GM21528 (cell line): ENCODE results near the gene BSPRY.
A peak's percentile ranks its signal among the peaks of the same experiment; 100 is the strongest.
"Not testable (repeated sequence)": the region's sequence is repeated elsewhere in the genome, so short reads cannot be mapped to it uniquely, and the experiment has no call there.

Source experiments
- ATAC-seq: cut with Tn5 transposase; IDR thresholded peaks from one replicate; pipeline ENCODE4 v1.9.1; 2021; ENCODE audit warnings: mild to moderate bottlenecking, moderate library complexity; ENCODE audit not compliant: unreplicated experiment, low FRiP score

The BSPRY gene

DNA sequence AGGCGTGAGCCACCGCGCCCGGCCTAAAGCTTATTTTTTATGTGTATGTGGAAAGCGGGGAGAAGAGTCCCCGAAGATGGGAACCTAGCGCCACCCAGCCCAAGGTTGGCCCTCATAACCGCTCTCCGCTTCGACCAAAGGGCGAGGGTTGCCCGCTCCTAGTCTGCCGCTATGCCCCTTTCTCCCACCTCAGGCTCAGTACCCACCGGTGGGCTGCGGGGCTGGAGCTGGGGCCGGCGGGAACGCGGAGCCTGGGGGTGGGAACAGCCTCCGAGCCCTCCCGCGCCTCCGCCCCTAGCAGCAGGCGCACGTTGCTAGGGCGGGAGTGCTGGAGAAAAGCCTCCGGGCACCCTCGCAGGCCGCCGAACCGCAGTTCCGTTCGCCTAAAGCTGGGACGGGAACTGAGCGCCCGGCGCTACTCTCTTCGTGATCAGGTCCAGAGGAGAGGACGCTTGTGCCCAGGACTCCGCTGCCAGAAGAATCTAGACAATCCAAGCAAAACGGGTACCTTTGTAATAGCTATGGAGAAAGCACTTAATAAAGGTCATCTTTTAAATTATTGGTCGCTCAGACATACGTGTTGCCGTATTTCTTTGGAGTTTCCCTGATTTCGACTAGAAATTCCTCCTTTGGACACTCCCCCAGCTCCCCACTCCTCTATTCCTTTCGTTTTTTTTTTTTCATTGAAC is 9.2 kb upstream of the BSPRY start, which contains the start of gene WDR31:
WDR31 (minus strand) TSS at position 265 of the 689 bp plus-strand sequence. CDS start 8,253 bp downstream, outside the sequence.
- ATAC-seq, result peak; percentile 97

DNA sequence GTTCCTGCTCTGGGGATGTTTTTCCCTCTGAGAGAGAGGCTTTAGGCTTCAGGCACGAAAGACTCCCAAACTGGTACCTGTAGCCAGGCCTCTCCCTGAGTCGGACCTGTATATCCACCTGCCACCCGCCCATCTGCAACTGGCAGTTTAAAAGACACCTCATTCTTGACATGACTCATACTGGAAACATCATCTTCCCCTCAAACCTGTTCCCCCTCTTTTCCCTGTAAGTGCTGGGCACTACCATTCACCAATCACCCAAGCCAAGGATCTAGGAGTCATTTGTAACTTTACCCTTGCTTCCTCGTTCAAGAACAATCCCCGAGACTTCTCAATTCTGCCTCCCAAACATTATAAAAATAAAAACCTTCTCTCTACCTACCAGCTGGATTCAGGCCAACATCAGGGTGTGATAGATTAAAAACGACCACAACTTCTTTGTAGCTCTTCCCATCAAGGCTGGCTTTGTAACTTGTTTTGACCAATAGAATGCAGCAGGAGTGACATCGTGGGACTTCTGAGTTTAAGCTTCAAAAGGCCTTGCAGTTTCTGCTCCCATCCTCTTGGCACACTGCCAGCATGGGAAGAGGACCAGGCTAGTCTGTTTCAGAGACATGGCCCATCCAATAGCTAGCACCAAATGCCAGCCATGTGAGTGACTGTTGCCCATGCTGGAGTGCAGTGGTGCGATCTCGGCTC is 7.5 kb upstream of the BSPRY start:
- no peak for ATAC-seq

DNA sequence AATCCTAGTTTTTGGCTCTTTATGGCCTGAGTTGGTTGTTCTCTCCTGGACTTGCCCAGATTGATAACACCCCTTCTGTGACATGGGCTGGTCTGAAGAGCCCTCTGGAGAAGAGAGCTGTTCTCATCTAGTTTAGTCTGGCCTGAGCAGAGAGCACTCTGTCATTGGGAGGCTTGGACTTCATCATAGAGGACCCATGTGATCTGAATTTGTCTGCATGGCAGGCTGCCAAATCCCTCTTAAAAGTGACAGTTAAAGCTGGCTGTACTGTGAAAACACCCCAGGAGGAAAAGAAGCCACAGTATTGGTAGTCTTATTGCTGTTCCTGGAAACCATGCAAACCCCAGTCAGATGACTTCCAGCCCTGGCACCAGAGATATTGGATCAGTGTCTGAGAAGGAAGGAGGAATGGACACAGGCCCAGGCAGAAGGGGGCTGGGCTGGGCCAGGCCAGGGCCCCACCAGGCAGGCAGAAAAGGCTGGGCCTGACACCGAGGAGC is 5.6 kb upstream of the BSPRY start:
- no peak for ATAC-seq

DNA sequence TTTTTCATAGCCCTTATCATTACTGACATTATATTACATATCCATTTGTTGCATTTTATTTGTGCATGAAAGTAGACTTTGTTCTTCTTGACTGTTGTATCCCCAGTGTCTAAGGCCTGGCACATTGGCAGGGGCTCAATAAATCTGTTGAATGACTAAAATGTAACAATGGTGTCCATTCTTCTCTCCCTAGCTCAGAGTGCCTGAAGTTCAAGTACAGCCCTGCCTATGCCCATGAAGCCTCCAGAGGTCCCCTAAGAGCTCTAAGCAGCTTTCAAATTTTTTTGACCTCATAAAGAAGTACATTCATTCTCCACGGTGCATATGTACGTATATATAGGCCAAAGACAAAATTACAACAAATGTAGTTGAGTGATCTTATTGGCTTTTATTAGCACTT is 4.2 kb upstream of the BSPRY start:
- ATAC-seq, result no peak

DNA sequence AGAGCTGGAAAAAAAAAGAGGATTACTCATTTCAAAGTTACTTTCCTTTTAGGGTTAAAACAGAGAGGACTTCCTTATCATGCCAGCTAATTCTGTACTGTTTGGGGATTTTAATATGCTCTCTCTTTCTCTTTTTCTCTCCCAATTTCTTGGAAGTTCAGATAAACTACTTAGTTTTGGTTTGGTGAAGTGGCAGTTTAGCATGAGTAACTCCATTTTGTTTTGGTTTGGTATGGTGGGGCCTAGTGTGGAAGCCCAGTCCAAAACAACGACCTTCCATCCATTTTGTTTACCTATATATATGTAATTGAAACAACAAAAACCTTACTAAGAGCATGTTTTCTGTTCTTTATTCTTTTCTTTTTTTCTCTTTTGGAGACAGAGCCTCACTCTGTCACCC is 3.7 kb upstream of the BSPRY start:
- no peak for ATAC-seq

DNA sequence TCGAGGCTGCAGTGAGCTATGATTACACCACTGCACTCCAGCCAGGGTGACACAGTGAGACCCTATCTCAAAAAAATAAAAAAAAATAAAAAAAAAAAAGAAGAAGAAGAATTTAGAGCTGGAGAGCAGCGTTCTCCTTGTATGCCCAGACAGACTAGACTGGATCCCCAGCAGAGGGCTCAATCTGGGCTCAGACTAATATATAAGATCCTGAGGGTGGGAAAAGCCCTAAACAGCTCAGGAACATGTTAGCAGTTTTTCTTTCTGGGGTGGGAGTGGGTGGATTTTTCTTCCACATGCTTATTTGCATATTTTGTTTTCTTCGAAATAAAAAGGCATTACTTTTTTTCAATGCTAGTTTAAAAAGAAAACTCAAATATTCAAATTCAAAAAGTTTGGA is 904 bp upstream of the BSPRY start:
- ATAC-seq, result no peak

DNA sequence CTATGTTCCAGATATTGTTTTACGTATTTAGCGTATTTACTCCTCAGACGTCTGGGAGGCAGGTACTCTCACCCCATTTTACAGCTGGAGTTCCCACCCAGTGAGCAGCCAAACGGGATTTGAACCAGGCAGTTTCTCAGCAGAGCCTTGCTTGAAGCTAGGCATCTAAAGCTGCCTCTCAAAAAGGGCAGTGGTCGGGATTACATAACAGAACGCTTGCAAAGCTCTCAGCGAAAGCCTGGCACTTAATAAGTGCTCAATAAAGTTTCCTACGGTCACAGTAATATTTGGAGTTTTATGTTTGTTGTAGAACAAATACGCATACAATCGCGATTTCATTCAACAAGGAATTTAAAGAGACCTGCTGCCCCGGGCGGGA is 286 bp upstream of the BSPRY start:
- ATAC-seq, result no peak

DNA sequence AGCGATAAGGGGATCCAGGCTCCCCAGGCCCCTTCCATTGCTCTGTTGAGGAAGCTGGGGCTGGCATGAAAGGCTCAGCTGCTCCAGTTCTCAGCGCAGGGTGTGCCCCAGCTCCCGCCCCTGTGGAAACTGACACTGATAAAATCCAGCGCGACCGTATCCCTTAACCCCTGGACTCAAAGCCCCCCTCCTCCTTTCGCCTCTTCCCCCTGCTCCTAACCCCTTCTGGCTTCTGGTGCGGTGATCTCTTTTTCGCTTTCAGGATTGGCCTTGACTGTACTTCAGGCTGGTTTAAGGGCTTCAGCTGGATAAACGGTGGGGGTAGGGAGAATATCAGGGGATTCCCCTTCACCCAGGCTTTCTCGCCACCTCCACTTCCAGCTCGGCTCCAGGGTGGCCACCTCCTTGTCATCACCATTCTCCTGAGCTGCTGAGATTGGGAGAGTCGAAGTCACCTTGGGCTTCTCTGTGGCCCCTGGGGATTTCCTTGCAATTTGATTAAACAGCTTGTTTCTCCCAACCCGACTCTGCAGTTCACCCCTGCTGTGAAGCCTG is 843 bp downstream of the BSPRY start:
- ATAC-seq, result no peak

DNA sequence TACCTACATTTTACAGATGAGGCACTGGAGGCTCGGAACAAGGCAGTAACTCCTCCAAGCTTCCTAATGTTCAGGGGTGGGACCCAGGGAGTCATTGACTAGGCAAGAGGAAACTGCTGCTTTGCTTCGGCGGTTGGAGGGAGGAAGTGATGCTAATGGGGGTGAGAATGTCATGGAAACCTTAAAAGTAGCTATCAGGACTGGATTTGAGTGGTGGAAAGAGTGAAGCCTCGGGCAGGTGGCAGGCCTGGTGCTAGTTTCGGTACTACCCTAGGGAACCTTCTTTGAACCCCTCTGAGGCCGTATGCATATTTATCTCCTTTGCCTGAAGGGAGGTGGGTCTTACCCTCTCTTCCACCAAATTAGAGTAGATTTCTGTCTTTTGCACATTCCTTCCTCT is 1.6 kb downstream of the BSPRY start:
- ATAC-seq, result no peak

DNA sequence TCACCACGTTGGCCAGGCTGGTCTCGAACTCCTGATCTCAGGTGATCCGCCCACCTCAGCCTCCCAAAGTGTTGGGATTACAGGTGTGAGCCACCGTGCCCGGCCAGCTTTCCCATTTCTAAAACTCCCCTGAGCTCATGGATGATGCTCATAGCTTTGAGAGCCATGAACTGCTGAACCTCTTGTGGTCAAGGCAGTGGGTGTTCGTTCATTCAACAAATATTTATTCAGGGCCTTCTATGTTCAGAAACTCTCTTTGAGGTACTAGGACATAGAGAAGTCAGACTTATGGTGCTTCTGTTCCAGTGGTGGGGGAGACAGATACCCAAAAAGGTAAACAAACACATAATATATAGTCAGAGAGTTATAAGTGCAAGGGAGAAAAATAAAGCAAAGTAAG is 2.7 kb downstream of the BSPRY start:
- ATAC-seq, result no peak

DNA sequence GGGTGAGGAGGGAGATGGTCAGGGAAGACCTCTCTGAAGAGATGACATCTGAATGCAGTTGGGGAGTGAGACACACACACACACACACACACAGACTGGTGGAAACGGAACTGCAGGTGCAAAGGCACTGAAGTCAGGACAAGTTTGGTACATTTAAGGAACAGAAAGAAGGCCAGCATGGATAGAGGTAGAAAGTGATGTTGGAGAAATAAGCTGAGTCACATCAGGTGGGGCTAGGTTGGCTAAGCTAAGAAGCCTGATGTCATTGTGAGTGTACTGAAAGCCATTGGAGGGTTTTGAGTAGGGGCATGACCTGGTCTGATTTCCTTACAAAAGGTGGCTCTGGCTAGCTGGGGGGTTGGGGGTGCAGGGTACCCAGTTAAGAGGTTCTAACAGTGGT is 3.1 kb downstream of the BSPRY start:
- ATAC-seq, result no peak

DNA sequence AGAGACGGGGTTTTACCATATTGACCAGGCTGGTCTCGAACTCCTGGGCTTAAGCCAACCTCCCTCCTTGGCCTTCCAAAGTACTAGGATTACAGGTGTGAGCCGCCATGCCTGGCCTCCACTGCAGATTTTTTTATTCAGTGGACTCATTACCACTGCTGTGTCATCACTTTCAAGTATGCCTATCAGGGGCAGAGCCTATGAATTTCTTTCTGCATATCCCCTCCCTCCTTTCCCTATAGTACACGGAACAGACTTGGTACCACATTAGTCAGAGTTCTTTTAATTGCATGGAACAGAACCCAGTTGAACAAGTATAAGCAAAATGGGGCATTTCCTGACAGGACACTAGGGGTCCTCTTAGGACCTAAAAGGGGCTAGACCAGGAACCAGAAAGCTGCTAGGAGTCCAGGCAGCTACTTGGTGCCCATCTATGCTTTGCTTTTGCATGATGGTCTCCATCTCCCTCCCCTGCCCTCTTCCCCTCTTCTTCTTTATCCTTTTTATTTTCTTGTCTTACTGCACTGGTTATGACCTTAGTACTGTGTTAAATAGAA is 5.8 kb downstream of the BSPRY start:
- ATAC-seq, result no peak

DNA sequence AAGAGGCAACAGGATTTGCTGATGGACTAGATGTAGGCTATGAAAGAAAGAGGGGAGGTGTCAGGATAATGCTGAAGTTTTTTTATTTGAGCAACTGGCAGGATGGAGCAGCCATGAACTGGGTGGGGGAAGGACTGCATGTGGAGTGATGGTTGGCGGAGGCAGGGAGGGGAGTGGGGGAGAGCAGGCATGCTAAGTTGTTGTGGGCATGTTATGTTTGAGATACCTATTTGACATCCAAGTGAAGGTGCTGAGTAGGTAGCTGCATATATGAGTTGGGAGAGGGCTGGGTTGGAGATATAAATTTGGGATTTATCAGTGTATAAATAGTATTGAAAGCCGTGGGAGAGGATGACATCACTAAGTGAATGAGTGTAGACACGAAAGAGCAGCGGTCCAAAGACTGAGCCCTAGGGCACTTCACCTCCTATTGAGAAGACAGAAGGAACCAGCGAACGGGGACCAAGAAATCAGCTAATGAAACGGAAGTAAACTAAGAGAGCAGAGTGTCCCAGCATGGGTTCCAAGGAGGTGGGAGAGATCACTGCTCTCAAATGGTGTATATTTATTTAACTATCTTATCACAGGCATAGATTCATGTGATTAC is 7.4 kb downstream of the BSPRY start:
- ATAC-seq, result no peak

DNA sequence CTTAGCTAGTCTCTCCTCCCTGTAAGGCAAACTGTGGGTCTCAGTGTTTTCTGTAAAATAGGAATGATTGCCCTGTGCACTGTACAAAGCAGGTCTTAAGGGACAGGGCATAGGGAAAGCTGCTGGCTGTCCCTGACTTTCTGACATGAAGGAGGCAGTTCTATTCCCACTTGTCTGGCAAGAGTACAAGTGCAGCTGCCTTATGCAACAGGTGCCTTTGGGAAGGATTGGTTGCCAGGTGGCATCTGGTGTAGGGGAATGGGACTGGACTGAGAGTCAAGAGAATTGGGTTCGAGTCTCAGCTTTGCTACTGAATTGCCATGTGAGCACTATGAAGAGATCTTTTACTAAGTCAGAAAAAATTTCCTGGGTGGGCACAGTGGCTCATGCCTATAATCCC is 10.0 kb downstream of the BSPRY start:
- ATAC-seq, result no peak

DNA sequence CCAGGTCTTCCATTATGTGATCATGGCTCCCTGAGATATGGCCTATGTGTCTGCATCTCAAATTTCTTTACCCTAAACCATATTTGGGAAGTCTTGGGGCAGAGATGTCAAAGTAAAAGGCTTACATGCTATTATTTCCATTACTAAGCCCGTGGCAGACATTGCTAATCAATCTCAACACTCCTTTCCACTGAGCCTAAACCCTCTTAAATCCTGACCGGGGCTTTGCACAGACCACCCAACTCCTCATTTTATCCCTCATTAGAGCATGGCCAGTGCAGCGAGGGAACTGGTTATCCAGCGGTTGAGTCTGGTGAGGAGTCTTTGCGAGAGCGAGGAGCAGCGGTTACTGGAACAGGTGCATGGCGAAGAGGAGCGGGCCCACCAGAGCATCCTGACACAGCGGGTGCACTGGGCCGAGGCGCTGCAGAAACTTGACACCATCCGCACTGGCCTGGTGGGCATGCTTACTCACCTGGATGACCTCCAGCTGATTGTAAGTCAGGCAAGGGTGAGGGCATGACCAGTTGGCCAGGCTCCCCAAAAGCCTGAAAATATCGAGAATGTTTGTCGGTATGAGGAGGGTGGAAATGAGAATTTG is 11.0 kb downstream of the BSPRY start:
- ATAC-seq, result no peak

DNA sequence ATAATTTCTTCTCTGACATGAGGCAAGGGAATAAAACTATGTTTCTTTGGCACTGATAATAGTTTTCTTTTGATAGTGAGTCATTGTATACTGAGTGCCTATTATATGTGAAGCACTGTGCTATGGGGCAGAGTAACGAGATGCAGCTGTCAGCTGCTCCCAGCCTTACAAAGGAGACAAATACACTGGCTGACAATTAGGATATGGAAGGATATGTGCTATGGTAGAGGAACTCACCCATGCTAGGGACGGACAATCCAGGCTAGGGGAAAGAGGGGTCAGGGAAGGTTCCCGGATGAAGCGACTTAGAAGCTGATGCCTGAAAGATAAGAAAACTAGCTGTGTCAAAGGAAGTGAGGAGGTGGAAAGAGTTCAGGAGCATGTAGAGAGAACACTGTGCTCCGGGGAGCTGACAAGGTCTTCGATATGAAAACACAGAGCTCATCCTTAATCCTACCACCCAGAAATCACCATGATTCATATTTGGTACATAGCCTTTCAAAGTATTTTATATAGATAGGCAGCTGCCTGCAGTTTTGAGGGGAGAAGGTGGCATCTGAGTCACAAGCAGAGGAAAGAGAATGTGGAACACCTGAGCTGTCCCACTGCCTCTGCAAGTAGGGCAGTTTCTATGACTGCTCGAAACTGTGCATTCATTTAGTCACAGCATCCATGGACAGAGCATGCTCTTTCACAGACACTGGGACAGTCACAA is 12.1 kb downstream of the BSPRY start:
- ATAC-seq, result no peak

DNA sequence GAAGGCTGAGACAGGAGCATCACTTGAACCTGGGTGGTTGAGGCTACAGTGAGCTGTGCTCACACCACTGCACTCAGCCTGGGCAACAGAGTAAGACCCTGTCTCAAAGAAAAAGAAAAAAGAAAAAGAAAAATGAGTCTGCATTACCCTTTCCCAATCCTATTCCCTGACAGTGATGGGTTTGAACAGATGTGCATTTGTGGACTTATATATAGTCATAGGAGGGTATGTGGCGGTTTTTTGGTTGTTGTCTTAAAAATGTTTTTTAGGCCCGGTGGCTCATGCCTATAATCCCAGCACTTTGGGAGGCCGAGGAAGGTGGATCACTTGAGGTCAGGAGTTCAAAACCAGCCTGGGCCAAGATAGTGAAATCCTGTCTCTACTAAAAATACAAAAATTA is 14.0 kb downstream of the BSPRY start:
- no peak for ATAC-seq

DNA sequence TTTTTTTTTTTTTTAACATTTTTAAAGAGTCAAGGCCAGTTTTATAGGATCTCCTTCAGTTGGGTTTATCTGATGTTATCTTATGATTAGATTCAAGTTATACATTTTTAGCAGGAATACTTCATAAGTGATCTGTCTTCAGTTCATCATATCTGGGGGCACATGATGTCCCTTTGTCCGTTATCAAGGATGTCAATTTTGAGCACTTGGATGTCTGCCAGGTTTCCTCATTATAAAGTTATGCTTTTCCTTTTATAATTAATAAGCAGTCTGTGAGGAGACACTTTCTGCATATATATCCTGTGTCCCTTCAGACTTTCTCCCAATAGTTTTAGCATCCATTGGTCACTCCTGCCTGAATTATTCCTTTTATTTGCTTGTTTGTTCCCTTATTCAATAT is 15.6 kb downstream of the BSPRY start:
- ATAC-seq, result no peak

DNA sequence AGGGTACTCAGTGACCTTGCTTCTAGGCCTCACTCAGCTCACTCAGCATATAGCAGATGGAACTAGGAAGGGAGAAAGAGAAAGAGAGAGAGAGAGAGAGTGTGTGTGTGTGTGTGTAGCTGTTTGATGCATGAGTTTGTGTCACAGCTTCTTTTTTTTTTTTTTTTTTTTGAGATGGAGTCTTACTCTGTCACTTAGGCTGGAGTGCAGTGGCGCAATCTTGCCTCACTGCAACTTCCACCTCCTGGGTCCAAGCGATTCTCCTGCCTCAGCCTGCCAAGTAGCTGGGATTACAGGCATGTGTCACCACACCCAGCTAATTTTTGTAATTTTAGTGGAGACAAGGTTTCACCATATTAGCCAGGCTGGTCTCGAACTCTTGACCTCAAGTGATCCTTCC is 16.3 kb downstream of the BSPRY start:
- not testable (repeated sequence) for ATAC-seq

DNA sequence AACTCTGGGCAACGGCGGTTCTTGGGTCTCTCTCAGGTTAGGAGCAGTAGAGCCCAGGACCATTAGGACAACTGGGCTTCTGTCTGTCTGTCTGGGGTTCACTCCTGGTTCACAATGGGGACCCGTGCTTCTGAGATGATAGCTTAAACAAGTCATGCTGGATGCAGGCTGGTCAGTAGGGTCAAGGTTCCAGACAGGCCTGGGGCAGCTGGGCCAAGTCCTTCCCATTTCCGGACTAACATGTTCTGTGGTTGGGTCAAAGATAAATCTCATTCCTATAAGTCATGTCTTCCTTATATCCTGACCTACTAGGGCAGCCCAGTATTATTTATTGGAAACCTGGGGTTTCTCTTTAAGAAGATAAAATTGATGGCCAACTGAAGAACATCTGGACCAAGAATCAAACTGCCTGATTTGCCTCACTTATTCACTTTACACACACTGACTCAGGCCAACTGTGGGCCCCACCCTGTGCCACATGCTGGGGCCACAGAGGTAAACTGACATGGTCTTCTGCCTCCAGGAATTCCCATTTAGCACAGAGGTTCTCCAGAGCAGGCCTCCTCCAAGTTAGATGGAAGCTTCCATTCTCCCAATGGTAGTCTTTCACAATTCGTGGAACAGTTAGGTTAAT is 19.1 kb downstream of the BSPRY start:
- no peak for ATAC-seq
